Ishikawa (cell line): ENCODE data around the gene ICE1.

ENCODE experiments used
- CEBPB ChIP-seq: IDR thresholded peaks from 2 replicates; pipeline ENCODE4 v1.6.1; 2012
- CREB1 ChIP-seq: IDR thresholded peaks from 2 replicates; pipeline ENCODE4 v1.6.1; 2012; ENCODE audit warnings: low read depth
- EGR1 ChIP-seq: IDR thresholded peaks from 2 replicates; pipeline ENCODE4 v1.6.1; 2012
- EP300 ChIP-seq: IDR thresholded peaks from 2 replicates; pipeline ENCODE4 v1.6.1; 2012; ENCODE audit warnings: borderline replicate concordance
- FOXM1 ChIP-seq: IDR thresholded peaks from 2 replicates; pipeline ENCODE4 v1.6.1; 2012; ENCODE audit warnings: low read depth, borderline replicate concordance
- NFIC ChIP-seq: IDR thresholded peaks from 2 replicates; pipeline ENCODE4 v1.6.1; 2012
- RAD21 ChIP-seq: IDR thresholded peaks from 2 replicates; pipeline ENCODE4 v1.6.1; 2012; ENCODE audit warnings: low read depth
- TAF1 ChIP-seq: IDR thresholded peaks from 2 replicates; pipeline ENCODE4 v1.6.1; 2012; ENCODE audit warnings: low read depth, mild to moderate bottlenecking
- TCF12 ChIP-seq: IDR thresholded peaks from 2 replicates; pipeline ENCODE4 v1.6.1; 2012; ENCODE audit warnings: low read depth
- TEAD4 ChIP-seq: IDR thresholded peaks from 2 replicates; pipeline ENCODE4 v1.6.1; 2012
- YY1 ChIP-seq: IDR thresholded peaks from 2 replicates; pipeline ENCODE4 v1.6.1; 2012; ENCODE audit warnings: low read depth
- ZBTB7A ChIP-seq: IDR thresholded peaks from 2 replicates; pipeline ENCODE4 v1.6.1; 2012; ENCODE audit warnings: low read depth
- TF ChIP-seq, protein P1 (sequence below): IDR thresholded peaks from 2 replicates; pipeline ENCODE4 v1.6.1; 2012
- TF ChIP-seq, protein P2 (sequence below): IDR thresholded peaks from 2 replicates; pipeline ENCODE4 v1.6.1; 2012; ENCODE audit warnings: low read depth, mild to moderate bottlenecking
- TF ChIP-seq, protein P3 (sequence below): IDR thresholded peaks from 2 replicates; pipeline ENCODE4 v1.6.1; 2012

The ICE1 gene

DNA sequence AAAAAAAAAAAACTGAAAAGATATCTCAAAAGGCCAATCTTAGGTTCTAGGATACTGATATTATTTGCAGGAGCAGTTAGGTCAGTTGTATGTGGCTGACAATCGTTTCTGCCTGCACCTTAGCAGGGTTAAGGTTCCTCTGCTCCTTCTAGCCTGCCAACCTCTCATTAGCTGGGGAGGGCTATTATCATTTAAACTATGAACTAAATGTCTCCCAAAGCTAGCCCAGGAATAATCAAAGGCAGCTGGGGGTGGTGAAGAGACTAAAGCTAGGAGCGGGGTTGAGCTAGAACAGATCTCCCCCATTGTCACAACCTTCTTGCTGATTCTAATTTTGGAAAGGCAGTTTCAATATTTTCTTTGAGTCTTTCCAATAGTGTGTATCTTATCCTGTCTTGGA is 99.9 kb downstream of the ICE1 start:
- TF ChIP-seq TEAD4, result no peak
- TF ChIP-seq YY1, result no peak

DNA sequence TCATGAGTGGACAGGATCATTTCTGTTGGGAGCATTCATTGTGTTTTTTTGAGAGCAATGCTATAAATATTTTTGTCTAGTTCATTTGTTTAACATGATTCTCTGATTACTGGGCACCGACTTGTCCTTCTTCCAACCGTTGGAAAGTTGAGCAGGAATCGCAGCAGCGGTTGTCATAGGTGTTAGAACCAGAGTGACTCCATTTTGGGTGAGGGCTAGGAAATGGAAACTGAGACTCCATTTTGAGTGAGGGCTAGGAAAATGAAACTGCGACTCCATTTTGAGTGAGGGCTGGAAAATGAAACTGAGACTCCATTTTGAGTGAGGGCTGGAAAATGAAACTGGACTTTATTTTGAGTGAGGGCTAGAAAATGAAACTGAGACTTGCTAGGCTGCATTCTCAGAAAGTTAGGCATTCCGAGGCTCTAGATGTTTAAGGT is 100.6 kb downstream of the ICE1 start:
- TF ChIP-seq TAF1, result no peak
- peak; percentile 60; the same call in 1 of the 2 replicates for TF ChIP-seq YY1

DNA sequence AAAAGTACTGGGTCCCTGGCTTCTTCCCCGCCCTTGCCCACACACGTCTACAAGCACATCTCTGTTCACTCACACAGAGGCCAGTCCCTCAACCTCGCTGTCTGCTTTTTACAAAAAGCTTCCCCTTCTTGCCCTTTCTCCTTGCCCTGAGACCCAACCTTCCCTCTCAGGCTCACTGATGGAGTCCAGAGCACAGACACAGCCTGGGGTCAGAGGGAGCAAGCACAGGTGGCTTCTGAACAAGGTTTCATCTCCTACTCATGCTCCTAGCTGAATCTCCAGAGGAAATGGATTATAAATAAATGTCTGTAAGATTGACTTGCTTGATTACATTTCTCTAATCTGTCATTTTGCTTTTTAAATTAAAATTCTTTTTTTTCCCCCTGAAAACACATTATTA is 101.8 kb downstream of the ICE1 start:
- TF ChIP-seq TEAD4 (no peak), YY1 (no peak), CREB1 (no peak), TAF1 (no peak), RAD21 (no peak), EGR1 (no peak), NFIC (no peak), FOXM1 (no peak), TCF12 (no peak), CEBPB (no peak), ZBTB7A (no peak), EP300 (no peak)
- TF ChIP-seq, protein P1, sequence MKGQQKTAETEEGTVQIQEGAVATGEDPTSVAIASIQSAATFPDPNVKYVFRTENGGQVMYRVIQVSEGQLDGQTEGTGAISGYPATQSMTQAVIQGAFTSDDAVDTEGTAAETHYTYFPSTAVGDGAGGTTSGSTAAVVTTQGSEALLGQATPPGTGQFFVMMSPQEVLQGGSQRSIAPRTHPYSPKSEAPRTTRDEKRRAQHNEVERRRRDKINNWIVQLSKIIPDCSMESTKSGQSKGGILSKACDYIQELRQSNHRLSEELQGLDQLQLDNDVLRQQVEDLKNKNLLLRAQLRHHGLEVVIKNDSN, result no peak
- TF ChIP-seq, protein P2, sequence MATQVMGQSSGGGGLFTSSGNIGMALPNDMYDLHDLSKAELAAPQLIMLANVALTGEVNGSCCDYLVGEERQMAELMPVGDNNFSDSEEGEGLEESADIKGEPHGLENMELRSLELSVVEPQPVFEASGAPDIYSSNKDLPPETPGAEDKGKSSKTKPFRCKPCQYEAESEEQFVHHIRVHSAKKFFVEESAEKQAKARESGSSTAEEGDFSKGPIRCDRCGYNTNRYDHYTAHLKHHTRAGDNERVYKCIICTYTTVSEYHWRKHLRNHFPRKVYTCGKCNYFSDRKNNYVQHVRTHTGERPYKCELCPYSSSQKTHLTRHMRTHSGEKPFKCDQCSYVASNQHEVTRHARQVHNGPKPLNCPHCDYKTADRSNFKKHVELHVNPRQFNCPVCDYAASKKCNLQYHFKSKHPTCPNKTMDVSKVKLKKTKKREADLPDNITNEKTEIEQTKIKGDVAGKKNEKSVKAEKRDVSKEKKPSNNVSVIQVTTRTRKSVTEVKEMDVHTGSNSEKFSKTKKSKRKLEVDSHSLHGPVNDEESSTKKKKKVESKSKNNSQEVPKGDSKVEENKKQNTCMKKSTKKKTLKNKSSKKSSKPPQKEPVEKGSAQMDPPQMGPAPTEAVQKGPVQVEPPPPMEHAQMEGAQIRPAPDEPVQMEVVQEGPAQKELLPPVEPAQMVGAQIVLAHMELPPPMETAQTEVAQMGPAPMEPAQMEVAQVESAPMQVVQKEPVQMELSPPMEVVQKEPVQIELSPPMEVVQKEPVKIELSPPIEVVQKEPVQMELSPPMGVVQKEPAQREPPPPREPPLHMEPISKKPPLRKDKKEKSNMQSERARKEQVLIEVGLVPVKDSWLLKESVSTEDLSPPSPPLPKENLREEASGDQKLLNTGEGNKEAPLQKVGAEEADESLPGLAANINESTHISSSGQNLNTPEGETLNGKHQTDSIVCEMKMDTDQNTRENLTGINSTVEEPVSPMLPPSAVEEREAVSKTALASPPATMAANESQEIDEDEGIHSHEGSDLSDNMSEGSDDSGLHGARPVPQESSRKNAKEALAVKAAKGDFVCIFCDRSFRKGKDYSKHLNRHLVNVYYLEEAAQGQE, result no peak
- TF ChIP-seq, protein P3, sequence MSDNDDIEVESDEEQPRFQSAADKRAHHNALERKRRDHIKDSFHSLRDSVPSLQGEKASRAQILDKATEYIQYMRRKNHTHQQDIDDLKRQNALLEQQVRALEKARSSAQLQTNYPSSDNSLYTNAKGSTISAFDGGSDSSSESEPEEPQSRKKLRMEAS, result no peak

DNA sequence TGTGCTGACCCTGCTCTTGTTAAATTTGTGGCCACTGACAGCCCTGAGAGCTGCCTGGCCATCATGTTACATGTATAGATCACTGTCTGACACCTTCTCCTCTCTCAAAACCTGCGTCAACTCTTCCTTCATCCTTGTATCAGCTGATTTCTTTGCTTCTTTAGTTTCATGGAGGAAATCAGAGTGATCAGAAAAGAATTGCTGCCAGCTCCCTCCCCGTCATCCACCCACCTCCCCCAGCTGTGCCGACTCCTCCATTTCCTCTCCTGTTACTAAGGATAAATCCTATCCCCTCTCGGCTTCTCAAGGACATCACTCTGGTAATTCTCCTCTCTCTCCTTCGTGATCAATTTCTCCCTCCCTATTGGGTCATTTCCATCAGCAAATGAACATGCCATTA is 108.9 kb downstream of the ICE1 start:
- TF ChIP-seq, protein P2, result no peak
- no peak for TF ChIP-seq TCF12
- TF ChIP-seq CREB1, result no peak
- TF ChIP-seq EGR1, result no peak
- no peak for TF ChIP-seq TAF1
- no peak for TF ChIP-seq CEBPB
- TF ChIP-seq FOXM1, result no peak

DNA sequence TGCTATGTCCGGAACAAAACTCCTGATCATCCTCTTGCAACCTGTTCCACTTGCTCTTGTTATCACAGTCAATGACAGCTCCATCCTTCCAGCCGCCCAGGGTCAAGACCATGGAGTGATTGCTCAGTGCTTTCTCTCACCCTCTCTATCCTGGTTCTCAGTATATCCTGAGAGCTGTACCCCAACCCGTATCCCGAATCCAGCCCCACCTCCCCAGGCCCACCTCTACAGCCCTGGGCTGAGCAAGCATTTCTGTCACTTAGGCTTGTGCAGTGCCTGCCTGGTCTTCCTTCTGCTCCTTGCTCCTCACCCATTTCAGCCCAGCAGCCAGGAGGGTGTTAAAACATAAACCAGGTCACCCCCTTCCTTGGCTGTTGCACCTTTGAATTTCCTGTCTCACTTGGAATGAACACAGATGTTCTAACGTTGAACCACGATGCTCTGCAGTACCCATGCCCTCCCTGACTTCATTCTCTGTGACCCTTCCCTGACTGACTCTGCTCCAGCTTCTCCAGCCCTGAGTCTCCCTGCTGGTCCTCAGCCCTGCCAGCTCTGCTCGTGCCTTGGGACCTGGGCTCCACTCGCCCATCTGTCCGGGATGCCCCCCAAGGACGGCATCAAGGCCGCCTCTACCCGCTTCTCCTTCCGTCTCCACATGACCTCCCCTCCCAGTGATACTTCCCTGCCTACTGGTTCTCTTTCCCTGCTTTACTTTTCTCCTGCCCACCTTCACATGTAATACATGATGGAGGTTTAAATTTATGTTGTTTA is 110.0 kb downstream of the ICE1 start:
- TF ChIP-seq CREB1 (no peak), YY1 (no peak), RAD21 (no peak), EGR1 (no peak), TCF12 (no peak), FOXM1 (no peak), TAF1 (no peak), ZBTB7A (no peak)
- TF ChIP-seq, protein P1, result no peak

DNA sequence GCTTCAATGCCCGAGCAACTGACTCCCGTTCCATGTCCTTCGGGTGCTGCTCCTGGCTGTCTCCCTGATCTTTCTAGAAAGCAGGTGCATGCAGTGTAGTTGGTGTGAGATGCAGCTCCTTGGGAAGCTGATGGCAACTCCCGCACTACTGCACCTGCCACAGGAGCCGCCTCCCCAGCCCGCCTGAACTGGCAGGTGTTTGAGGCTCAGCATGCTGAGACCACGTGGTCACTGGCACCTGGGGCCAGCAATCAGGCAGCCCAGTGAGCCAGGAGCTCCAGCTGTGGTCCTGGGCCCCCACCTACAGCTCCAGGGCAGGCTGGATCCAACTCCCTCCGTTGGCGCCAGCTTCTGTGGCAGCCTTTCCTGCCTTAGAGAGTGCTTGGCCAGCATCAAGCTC is 111.5 kb downstream of the ICE1 start:
- no peak for TF ChIP-seq CEBPB
- no peak for TF ChIP-seq EP300
- TF ChIP-seq CREB1, result no peak

DNA sequence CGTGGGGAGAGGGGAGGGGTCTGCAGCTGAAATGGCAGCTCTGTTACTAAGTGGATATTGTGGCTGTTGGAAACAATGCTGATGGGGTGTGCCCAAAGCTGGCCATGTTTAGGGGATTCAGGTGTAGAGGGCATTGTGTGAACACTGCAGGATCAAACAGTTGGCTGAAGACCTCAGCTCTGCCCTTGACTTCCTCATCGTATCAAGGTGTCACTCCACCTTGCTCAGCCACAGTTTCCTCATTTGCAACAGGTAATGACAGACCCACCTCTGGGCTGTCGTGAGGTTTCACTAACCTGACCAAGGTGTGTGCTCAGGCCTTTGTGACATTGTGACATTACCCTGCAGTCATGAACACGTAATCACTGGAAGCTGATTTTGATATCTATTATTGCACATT is 111.9 kb downstream of the ICE1 start:
- TF ChIP-seq RAD21 (no peak), CEBPB (no peak), EP300 (no peak)
- TF ChIP-seq, protein P2, result no peak
